RWPE1 (cell line): ENCODE measurements around the gene SORCS1.

Experiments used
- CTCF ChIA-PET: fragments of 350-600 bp; sonication (Branson Sonifier 250); formaldehyde crosslinking; extraction: SDS; loops from one replicate; lab custom pipeline; 2021; lab: Yijun Ruan, JAX
- POLR2A ChIA-PET: fragments of 400-600 bp; formaldehyde crosslinking; extraction: SDS; loops from one replicate; lab custom pipeline; 2020; ENCODE audit warnings: antibody characterized with exemption; ENCODE audit not compliant: low non-redundant PET; lab: Yijun Ruan, JAX
- DNase-seq: peaks from one replicate; pipeline ENCODE4 v3.0.0; 2012; ENCODE audit warnings: low spot score
- H3K27ac ChIP-seq: fragments of 450-650 bp; 2 replicates; pipeline ENCODE4 v1.5.1; 2017
- TF ChIP-seq, protein P1 (sequence below): fragments of 450-650 bp; conservative IDR thresholded peaks from 2 replicates; pipeline ENCODE4 v1.5.1; 2017; ENCODE audit warnings: low read depth, mild to moderate bottlenecking

Gene SORCS1

DNA sequence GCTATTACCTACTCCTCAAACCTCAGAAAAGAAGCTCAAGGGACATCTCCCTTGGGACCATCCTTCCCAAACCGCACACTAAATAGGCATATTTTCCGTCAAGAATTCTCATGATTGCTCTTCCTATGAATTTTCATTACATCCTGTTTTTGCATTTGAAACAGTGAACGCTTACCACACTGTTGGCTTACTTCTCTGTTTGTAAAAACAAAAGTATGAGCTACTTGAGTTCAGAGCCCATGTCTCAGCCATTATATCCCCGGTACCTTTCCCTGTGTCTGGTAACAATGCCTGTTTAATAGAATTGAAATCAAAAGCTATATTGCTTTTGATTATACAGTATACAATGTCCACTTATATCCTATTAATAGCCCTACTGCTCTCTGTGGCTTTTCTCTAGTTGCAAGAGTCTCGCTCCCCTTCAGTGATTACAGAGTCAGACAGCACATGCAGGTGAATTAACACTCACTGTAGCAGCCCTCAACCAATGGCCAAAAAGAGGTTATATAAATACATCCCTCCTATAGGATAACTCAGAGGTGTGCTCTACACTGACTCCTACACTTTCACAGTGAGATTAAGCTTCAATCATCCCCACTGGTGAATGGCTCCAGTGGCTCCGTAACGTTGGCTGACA, 264.4 kb downstream of the SORCS1 start:
- TF ChIP-seq, protein P1, sequence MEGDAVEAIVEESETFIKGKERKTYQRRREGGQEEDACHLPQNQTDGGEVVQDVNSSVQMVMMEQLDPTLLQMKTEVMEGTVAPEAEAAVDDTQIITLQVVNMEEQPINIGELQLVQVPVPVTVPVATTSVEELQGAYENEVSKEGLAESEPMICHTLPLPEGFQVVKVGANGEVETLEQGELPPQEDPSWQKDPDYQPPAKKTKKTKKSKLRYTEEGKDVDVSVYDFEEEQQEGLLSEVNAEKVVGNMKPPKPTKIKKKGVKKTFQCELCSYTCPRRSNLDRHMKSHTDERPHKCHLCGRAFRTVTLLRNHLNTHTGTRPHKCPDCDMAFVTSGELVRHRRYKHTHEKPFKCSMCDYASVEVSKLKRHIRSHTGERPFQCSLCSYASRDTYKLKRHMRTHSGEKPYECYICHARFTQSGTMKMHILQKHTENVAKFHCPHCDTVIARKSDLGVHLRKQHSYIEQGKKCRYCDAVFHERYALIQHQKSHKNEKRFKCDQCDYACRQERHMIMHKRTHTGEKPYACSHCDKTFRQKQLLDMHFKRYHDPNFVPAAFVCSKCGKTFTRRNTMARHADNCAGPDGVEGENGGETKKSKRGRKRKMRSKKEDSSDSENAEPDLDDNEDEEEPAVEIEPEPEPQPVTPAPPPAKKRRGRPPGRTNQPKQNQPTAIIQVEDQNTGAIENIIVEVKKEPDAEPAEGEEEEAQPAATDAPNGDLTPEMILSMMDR: no peak
- CTCF ChIA-PET: interaction anchor here (0.5 to 0.6 kb wide), 2 partner anchors 167 to 1007 kb away, joined by 3 read pairs; no protein-coding TSS in a partner anchor
- H3K27ac ChIP-seq: no peak overlapping the region
- DNase-seq: no peak
- POLR2A ChIA-PET: no interaction called here

DNA sequence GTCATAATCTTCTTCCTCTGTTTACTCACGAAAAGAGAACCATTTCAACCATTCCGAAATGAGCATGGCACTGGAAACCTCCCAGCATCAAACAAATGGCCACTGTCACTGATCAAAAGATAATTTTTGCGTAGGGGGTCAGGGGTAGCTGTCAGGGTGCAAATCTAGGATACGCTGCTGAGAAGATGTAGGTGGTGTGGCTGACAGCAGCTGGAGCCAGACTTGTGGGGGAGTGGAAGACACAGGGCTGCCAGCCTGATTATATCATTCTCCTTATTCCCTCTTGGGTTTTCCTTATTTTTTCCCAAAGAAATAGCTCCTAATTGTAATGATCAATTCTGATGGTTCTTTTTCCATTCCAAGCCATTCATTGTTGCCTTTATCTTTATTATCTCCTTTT, 266.1 kb downstream of the SORCS1 start:
- CTCF ChIA-PET: no interaction called here
- DNase-seq: no peak
- no peak overlapping the region for H3K27ac ChIP-seq
- POLR2A ChIA-PET: no interaction called here
- TF ChIP-seq, protein P1: no peak

DNA sequence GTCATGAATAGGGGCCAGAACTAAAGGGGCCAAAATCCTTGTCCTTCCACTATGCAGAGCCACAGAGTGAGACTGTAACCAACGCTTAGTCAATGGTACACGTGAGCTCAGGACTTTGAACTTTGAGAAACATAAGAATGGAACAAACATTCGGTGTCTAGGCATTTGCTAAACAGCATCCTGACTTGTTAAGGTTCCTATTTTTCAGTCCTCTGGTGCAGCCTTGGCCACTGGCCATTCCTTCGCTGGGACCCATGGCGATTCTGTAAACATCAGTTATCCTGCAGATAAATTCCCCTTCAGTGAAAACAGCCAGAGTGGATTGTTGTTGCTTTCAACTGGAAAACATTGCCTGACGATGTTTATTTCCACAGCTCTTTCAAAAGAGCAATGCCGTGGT, 266.8 kb downstream of the SORCS1 start:
- POLR2A ChIA-PET: no interaction called here

DNA sequence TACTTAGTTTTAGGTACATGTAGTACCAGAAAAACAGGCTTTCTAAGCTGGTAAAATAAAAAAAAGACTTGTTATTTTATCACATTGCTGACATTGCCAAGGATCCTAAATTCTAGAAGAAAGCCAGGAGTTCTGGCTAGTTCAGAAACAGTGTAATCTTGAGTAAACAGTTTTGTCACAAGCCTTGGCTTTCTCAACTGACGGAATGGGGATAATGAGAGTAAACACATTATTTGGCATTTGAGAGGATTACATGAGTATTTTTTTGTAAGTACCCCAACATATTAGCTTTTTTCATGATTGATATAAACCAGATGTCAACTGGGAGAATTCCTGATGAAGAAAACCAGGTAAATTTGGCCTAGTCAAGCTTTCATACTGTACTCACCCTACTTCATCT, 269.8 kb downstream of the SORCS1 start:
- TF ChIP-seq, protein P1: no peak
- CTCF ChIA-PET: no interaction called here
- H3K27ac ChIP-seq: no peak overlapping the region
- POLR2A ChIA-PET: no interaction called here
- DNase-seq: no peak

More for the DNA sequence above, 266.8 kb downstream of the SORCS1 start:
- TF ChIP-seq, protein P1: no peak
- H3K27ac ChIP-seq: no peak overlapping the region
- CTCF ChIA-PET: no interaction called here
- no peak for DNase-seq

DNA sequence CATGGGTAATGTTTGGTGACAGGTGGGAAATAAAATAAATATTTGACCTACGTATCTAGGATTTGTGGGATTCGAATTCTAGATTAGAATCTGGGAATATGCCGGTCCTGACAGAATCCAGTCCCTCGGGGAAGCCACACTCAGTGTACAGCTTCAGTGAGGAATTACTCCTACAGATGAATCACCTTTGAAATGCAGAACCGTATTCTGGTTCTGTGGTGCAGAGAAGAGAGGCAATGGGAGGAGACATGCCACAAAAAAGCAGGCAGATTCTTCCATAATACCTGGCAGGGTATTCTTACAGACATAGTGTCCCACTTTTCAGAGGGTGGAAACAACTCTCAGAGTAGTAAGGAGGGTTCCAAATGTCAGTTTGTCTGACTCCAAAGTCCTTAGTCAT, 286.9 kb downstream of the SORCS1 start:
- POLR2A ChIA-PET: no interaction called here
- no peak for DNase-seq
- TF ChIP-seq, protein P1: no peak
- H3K27ac ChIP-seq: no peak overlapping the region
- CTCF ChIA-PET: interaction anchor here (0.7 kb wide), 1 partner anchor 225 kb away, joined by 3 read pairs; no protein-coding TSS in a partner anchor

DNA sequence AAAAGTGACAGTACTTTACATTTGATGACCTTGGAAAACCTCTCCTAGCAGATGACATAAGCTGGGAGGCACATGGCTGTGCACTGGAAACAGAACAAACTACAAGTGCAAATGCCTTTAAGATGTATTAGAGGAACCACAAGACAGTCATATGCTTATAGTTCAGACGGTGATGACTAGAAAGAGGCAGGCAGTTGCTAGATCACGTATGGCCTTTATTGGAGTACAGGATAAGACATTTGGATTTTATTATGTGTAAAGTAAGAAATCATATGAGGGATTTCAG, 290.0 kb downstream of the SORCS1 start:
- POLR2A ChIA-PET: no interaction called here
- TF ChIP-seq, protein P1: no peak
- H3K27ac ChIP-seq: no peak overlapping the region
- DNase-seq: no peak
- CTCF ChIA-PET: interaction anchor here (0.7 kb wide), 1 partner anchor 245 kb away, joined by 3 read pairs; no protein-coding TSS in a partner anchor
